K562 (cell line): ENCODE results near the gene CFAP206. TPM values are rescaled to one million over a fixed set of nuclear protein-coding genes. Genes with fewer than 3 reads are reported as not detected.

Experiments
- CBX3 ChIP-seq, 2 experiments: IDR thresholded peaks; 1 replicate in 1 of 2; 2 replicates in 1 of 2; pipeline ENCODE4 v1.6.1; 2012; ENCODE audit warnings: inconsistent platforms in 2 of 2, low read length in 2 of 2, borderline replicate concordance in 1 of 2, control low read depth in 1 of 2
- CEBPG ChIP-seq, 3 experiments: fragments of 200-800 bp in 1 of 3; sonication (Bioruptor generic) in 1 of 3; sonication (generic) in 1 of 3; formaldehyde crosslinking in 1 of 3; IDR thresholded peaks in 2 of 3; conservative IDR thresholded peaks in 1 of 3; 2 replicates each; pipeline versions ENCODE4 v1.6.1 to v1.8.0; 2016 to 2022; ENCODE audit warnings: missing compliant biosample characterization in 2 of 3, missing genetic modification characterization in 2 of 3, mild to moderate bottlenecking in 1 of 3, missing genetic modification reagents in 1 of 3
- HNRNPH1 ChIP-seq: fragments of 200-400 bp; formaldehyde crosslinking; optimal IDR thresholded peaks from 2 replicates; pipeline ENCODE3; 2017; ENCODE audit warnings: low read depth, mild to moderate bottlenecking, low read length, moderate library complexity
- HNRNPLL ChIP-seq: fragments of 200-400 bp; formaldehyde crosslinking; IDR thresholded peaks from 2 replicates; pipeline ENCODE4 v1.6.1; 2017; ENCODE audit warnings: low read length, low read depth, mild to moderate bottlenecking; ENCODE audit not compliant: poor library complexity, severe bottlenecking
- IRF2 ChIP-seq: sonication (generic); formaldehyde crosslinking; IDR thresholded peaks from 2 replicates; pipeline ENCODE4 v1.8.1; 2022; ENCODE audit warnings: mild to moderate bottlenecking, missing genetic modification reagents
- KDM4B ChIP-seq, 2 experiments: fragments of 450-650 bp in 1 of 2; sonication (generic) in 1 of 2; IDR thresholded peaks; 2 replicates each; pipeline ENCODE4 v1.6.1; 2016 to 2017; ENCODE audit warnings: borderline replicate concordance in 2 of 2, antibody characterized with exemption in 1 of 2, low read depth in 1 of 2, mild to moderate bottlenecking in 1 of 2
- MAX ChIP-seq: sonication (generic); formaldehyde crosslinking; IDR thresholded peaks from 2 replicates; pipeline ENCODE4 v1.9.0; 2022; ENCODE audit warnings: mild to moderate bottlenecking, missing genetic modification reagents
- MCM3 ChIP-seq: fragments of 450-650 bp; IDR thresholded peaks from 2 replicates; pipeline ENCODE4 v1.6.1; 2016
- MYNN ChIP-seq, 2 experiments: sonication (generic); formaldehyde crosslinking in 1 of 2; IDR thresholded peaks; 2 replicates each; pipeline versions ENCODE4 v1.5.0 to v1.6.1; 2016 to 2020; ENCODE audit warnings: antibody characterized with exemption in 1 of 2, missing genetic modification reagents in 1 of 2
- NR4A1 ChIP-seq, 2 experiments: fragments of 250-450 bp in 1 of 2; fragments of 450-650 bp in 1 of 2; sonication (Bioruptor Pico) in 1 of 2; IDR thresholded peaks; 2 replicates each; pipeline versions ENCODE4 v1.4.0 to v1.6.1; 2016 to 2020; ENCODE audit warnings: mild to moderate bottlenecking in 2 of 2, missing compliant biosample characterization in 1 of 2, missing genetic modification characterization in 1 of 2, moderate library complexity in 1 of 2
- RCOR1 ChIP-seq, 2 experiments: IDR thresholded peaks; 2 replicates each; pipeline ENCODE4 v1.6.1; 2012; ENCODE audit warnings: low read depth in 2 of 2, low read length in 2 of 2, borderline replicate concordance in 1 of 2, improper control_type of control experiment in 1 of 2
- TEAD1 ChIP-seq, 2 experiments: fragments of 450-650 bp in 1 of 2; sonication (generic) in 1 of 2; formaldehyde crosslinking; IDR thresholded peaks; 2 replicates each; pipeline versions ENCODE4 v1.4.0 to v1.8.0; 2020 to 2022; ENCODE audit warnings: mild to moderate bottlenecking in 2 of 2, missing genetic modification reagents in 1 of 2
- ZBTB17 ChIP-seq: fragments of 450-650 bp; formaldehyde crosslinking; IDR thresholded peaks from 2 replicates; pipeline ENCODE4 v1.4.0; 2020; ENCODE audit warnings: mild to moderate bottlenecking
- ZFX ChIP-seq: sonication (generic); formaldehyde crosslinking; IDR thresholded peaks from 2 replicates; pipeline ENCODE4 v1.8.0; 2022; ENCODE audit warnings: mild to moderate bottlenecking, missing genetic modification reagents, moderate library complexity
- ZNF263 ChIP-seq: sonication (generic); formaldehyde crosslinking; IDR thresholded peaks from 2 replicates; pipeline ENCODE4 v1.8.0; 2022; ENCODE audit warnings: mild to moderate bottlenecking, missing genetic modification reagents, borderline replicate concordance
- ZNF507 ChIP-seq: conservative IDR thresholded peaks from 2 replicates; pipeline ENCODE4 v1.6.1; 2017; ENCODE audit warnings: missing genetic modification characterization, missing compliant biosample characterization
- ZNF561 ChIP-seq: fragments of 450-650 bp; formaldehyde crosslinking; conservative IDR thresholded peaks from 2 replicates; pipeline ENCODE4 v1.4.0; 2020; ENCODE audit warnings: mild to moderate bottlenecking, moderate library complexity
- ZNF586 ChIP-seq: fragments of 450-650 bp; formaldehyde crosslinking; conservative IDR thresholded peaks from 2 replicates; pipeline ENCODE4 v1.4.0; 2020; ENCODE audit warnings: mild to moderate bottlenecking, moderate library complexity
- ZNF778 ChIP-seq: fragments of 450-650 bp; formaldehyde crosslinking; IDR thresholded peaks from 2 replicates; pipeline ENCODE4 v1.4.0; 2020; ENCODE audit warnings: mild to moderate bottlenecking, moderate library complexity
- ZNF780A ChIP-seq: fragments of 250-450 bp; sonication (Bioruptor Pico); IDR thresholded peaks from 2 replicates; pipeline ENCODE4 v1.5.0; 2021; ENCODE audit warnings: mild to moderate bottlenecking
- ZSCAN32 ChIP-seq: fragments of 450-650 bp; formaldehyde crosslinking; IDR thresholded peaks from 2 replicates; pipeline ENCODE4 v1.4.0; 2020; ENCODE audit warnings: mild to moderate bottlenecking, moderate library complexity
- polyA plus RNA-seq, 8 experiments: library from polyadenylated mRNA; depleted of rRNA in 4 of 8; stranded (reverse) in 5 of 8; unstranded in 3 of 8; fragments of >200 nt; fragmentation: Nextera tagmentation in 2 of 8; fragmentation: Illumina TruSeq in 1 of 8; extraction: Ambion mirVana in 2 of 8; extraction: Trizol in 1 of 8; gene quantifications; 2 replicates each; pipeline versions ENCODE4 v1.2.1 to v1.2.3, GENCODE V29; 2011 to 2014; ENCODE audit warnings: inconsistent platforms in 1 of 8, missing spikeins in 1 of 8
- total RNA-seq, 7 experiments: library from RNA; depleted of rRNA in 6 of 7; stranded (reverse); fragments of >200 nt in 6 of 7; fragmentation: Illumina TruSeq in 2 of 7; extraction: Trizol in 2 of 7; gene quantifications; 2 replicates each; pipeline versions ENCODE4 v1.2.1 to v1.2.3, GENCODE V29; 2011 to 2021; ENCODE audit warnings: low replicate concordance in 1 of 7
- TF ChIP-seq, protein P1 (sequence below): sonication (generic); formaldehyde crosslinking; IDR thresholded peaks from 2 replicates; pipeline ENCODE4 v1.8.0; 2022; ENCODE audit warnings: missing genetic modification reagents, mild to moderate bottlenecking, moderate library complexity, borderline replicate concordance
- TF ChIP-seq, protein P2 (sequence below): fragments of 450-650 bp; IDR thresholded peaks from 2 replicates; pipeline ENCODE4 v1.7.1; 2018; ENCODE audit warnings: mild to moderate bottlenecking, low read depth; ENCODE audit not compliant: partially characterized antibody

Gene CFAP206
- total and polyA plus RNA-seq, 9 of the 15 experiments (the other 6 are each of a cell fraction or from before 2014, with no cell fraction given) = 0.06 to 0.33 (median 0.18) TPM; not detected in 2

DNA sequence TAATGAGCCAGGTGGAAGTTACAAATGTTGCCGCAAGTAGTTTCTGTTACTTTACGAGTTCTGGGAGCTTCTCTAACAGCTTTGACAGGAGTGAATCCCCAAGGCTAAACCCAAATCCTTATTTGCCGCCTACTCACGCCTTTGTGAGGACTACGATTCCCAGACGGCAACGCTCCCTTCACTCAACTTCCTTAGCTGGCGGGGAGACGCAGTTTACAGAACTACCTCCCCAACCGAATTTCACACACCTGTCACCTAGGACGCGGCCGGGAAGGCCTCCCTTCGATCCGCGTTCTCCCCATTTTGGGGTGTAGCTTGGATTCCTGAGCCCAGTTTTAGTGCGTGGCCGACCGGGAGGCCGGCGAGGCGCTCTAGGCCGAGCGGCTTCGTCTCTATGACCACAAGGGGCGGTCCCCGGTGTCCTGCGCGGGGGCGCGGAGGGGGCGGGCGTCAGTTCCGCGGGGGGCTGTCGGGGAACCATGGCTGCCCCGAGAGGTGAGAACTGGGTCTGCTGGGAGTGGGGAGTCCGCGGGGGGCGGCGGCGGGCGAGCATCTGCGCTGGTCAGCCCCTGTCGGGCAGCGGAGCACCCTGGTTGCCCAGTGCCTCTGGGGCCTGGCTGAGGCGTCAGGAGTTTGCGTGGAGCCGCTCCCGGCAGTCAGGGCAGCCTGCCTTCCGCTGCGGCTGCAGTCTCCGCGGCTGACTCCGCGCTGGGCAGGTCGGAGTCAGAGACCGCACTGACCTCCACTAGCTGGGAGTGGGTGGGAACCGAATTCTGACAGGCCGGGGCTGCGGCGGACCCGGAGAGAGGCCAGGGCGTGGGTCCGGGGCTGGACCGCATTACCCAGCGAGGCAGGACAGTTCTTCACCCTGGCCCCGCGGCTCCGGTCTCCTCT is 65.0 kb downstream of the CFAP206 start, which contains the start of gene SLC35A1 (continued):
- TF ChIP-seq IRF2 (CRISPR knock-in tag) (no peak), CEBPG (CRISPR knock-in tag; IDR thresholded peaks at IDR 0.05) (no peak), CEBPG (tag; conservative IDR thresholded peaks at IDR 0.05 in 1 of 2, IDR thresholded peaks at IDR 0.05 in 1 of 2) (no peak), MCM3 (no peak), HNRNPH1 (no peak), ZBTB17 (CRISPR knock-in tag) (no peak), TEAD1 (CRISPR knock-in tag; IDR thresholded peaks at IDR 0.05) (0 out of 4 replicates have a peak, but pooled peaks of 1 of the 2 experiments have one; percentile 36), MAX (peak; percentile 41), ZNF263 (CRISPR knock-in tag) (peak; percentile 63; the same call in 1 of the 2 replicates), CBX3 (IDR thresholded peaks at IDR 0.05; ENCODE audit: borderline replicate concordance in 1 of 2, low read length in 2 of 2) (no peak), ZNF778 (no peak), ZNF586 (CRISPR knock-in tag) (no peak), ZNF780A (CRISPR knock-in tag) (no peak), KDM4B (IDR thresholded peaks at IDR 0.05; ENCODE audit: borderline replicate concordance in 2 of 2, low read depth in 1 of 2) (peak in 1 of 2 experiments; percentile 67; a peak in 1 of 4 replicates), HNRNPLL (peak; percentile 72), NR4A1 (CRISPR knock-in tag; IDR thresholded peaks at IDR 0.05) (no peak), NR4A1 (tag; IDR thresholded peaks at IDR 0.05) (no peak), ZNF507 (tag) (no peak), ZSCAN32 (CRISPR knock-in tag) (no peak), ZNF561 (no peak), MYNN (IDR thresholded peaks at IDR 0.05) (no peak), MYNN (CRISPR knock-in tag; IDR thresholded peaks at IDR 0.05) (no peak), ZFX (peak; percentile 89), RCOR1 (IDR thresholded peaks at IDR 0.05; ENCODE audit: borderline replicate concordance in 1 of 2, low read depth in 2 of 2, low read length in 2 of 2) (no peak)
- TF ChIP-seq, protein P1, sequence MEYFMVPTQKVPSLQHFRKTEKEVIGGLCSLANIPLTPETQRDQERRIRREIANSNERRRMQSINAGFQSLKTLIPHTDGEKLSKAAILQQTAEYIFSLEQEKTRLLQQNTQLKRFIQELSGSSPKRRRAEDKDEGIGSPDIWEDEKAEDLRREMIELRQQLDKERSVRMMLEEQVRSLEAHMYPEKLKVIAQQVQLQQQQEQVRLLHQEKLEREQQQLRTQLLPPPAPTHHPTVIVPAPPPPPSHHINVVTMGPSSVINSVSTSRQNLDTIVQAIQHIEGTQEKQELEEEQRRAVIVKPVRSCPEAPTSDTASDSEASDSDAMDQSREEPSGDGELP (CRISPR knock-in tag) = peak; percentile 75
- TF ChIP-seq, protein P2, sequence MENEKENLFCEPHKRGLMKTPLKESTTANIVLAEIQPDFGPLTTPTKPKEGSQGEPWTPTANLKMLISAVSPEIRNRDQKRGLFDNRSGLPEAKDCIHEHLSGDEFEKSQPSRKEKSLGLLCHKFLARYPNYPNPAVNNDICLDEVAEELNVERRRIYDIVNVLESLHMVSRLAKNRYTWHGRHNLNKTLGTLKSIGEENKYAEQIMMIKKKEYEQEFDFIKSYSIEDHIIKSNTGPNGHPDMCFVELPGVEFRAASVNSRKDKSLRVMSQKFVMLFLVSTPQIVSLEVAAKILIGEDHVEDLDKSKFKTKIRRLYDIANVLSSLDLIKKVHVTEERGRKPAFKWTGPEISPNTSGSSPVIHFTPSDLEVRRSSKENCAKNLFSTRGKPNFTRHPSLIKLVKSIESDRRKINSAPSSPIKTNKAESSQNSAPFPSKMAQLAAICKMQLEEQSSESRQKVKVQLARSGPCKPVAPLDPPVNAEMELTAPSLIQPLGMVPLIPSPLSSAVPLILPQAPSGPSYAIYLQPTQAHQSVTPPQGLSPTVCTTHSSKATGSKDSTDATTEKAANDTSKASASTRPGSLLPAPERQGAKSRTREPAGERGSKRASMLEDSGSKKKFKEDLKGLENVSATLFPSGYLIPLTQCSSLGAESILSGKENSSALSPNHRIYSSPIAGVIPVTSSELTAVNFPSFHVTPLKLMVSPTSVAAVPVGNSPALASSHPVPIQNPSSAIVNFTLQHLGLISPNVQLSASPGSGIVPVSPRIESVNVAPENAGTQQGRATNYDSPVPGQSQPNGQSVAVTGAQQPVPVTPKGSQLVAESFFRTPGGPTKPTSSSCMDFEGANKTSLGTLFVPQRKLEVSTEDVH = peak; percentile 66
